HFF-Myc (cell line): ENCODE results near the gene STBD1.
"Not testable (repeated sequence)": the region's sequence is repeated elsewhere in the genome, so short reads cannot be mapped to it uniquely, and the experiment has no call there.

Source experiments
- DNase-seq: peaks from one replicate; pipeline ENCODE4 v3.0.0-alpha.2; 2011; ENCODE audit warnings: low read depth; ENCODE audit errors: extremely low read depth
- H3K4me3 ChIP-seq: replicated peaks from 2 replicates; pipeline ENCODE4 v1.5.1; 2011; ENCODE audit warnings: low read depth, mild to moderate bottlenecking, control low read depth, low read length
- CTCF ChIP-seq: IDR thresholded peaks from 2 replicates; pipeline ENCODE4 v1.5.1; 2012; ENCODE audit warnings: mild to moderate bottlenecking, low read depth, low read length, control low read depth; ENCODE audit errors: missing control alignments

The STBD1 gene

GRCh38 chr4:76341063-76341462, 34.5 kb downstream of the STBD1 start:
- no peak for DNase-seq
- no peak for TF ChIP-seq CTCF
- no peak overlapping the region for H3K4me3 ChIP-seq

GRCh38 chr4:76342191-76342590, 35.7 kb downstream of the STBD1 start:
- no peak overlapping the region for H3K4me3 ChIP-seq
- DNase-seq: no peak
- TF ChIP-seq CTCF: no peak

- no peak for TF ChIP-seq CTCF
- DNase-seq: no peak
- H3K4me3 ChIP-seq: no peak overlapping the region
Observed at GRCh38 chr4:76342803-76343202, 36.3 kb downstream of the STBD1 start.

GRCh38 chr4:76354517-76355473, 48.3 kb downstream of the STBD1 start:
- no peak for DNase-seq
- no peak overlapping the region for H3K4me3 ChIP-seq
- TF ChIP-seq CTCF: no peak

- H3K4me3 ChIP-seq: no peak overlapping the region
- DNase-seq: no peak
- no peak for TF ChIP-seq CTCF
Observed at GRCh38 chr4:76357981-76358380, 51.4 kb downstream of the STBD1 start.

GRCh38 chr4:76359881-76360466, 53.4 kb downstream of the STBD1 start:
- H3K4me3 ChIP-seq, DNase-seq: not testable (repeated sequence)
